ENCODE measurements around the gene PCP4L1.
"Not testable (repeated sequence)": the region's sequence is repeated elsewhere in the genome, so short reads cannot be mapped to it uniquely, and the experiment has no call there.

PCP4L1 gene

GRCh38 chr1:161229896-161230295 lies 28.6 kb upstream of the PCP4L1 start:
- peak; percentile 21 for DNase-seq

GRCh38 chr1:161230762-161231161 lies 27.8 kb upstream of the PCP4L1 start:
- DNase-seq = no peak

GRCh38 chr1:161233102-161233501 lies 25.4 kb upstream of the PCP4L1 start:
- DNase-seq = no peak

GRCh38 chr1:161235957-161236775 lies 22.4 kb upstream of the PCP4L1 start:
- no peak for DNase-seq

DNA sequence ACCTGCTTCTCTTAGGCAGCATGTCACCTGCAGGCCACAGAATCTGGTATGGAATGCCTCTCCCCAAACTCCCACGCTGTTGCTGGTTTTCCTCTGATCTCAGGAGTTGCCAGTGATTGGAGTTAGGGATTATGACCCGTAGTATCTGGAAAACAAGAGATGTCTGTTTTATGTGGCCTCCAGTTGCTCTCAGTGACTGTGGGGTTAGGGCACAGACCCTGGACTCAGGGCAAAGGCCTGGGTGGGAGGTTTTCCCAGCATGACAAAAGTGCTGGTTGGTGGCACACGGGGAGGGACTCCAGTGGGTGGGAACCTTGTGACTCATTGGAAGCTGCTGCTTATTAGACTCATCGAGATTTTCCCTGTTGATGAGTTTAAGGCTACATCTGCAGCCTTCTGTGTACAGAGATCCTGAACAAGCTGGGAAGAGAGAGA lies 20.5 kb upstream of the PCP4L1 start, which contains the start of gene NR1I3:
Gene NR1I3 (minus strand): TSS at position 165 of the 435 bp plus-strand sequence. CDS start 1,638 bp downstream, outside the sequence.
- DNase-seq = no peak

GRCh38 chr1:161241682-161242081 lies 16.9 kb upstream of the PCP4L1 start:
- DNase-seq = no peak

DNA sequence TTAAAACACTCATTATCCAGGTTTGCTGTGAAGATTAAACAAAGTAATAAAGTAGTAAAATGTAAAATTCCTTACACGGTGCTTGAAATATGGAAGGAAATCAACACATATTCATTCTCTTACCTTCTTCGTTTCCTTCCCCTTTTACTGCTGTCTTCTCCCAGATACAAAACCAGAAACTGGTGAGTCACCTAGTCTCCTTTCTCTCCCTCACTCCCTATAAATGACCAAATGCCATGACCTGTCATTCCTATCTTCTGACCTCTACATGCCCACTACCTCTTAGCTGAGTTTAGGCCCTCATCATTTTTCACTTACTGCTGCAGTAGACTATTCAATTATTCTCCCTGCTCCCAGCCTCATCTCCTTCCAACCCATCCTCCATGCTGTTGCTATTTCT lies 16.2 kb upstream of the PCP4L1 start:
- no peak for DNase-seq

DNA sequence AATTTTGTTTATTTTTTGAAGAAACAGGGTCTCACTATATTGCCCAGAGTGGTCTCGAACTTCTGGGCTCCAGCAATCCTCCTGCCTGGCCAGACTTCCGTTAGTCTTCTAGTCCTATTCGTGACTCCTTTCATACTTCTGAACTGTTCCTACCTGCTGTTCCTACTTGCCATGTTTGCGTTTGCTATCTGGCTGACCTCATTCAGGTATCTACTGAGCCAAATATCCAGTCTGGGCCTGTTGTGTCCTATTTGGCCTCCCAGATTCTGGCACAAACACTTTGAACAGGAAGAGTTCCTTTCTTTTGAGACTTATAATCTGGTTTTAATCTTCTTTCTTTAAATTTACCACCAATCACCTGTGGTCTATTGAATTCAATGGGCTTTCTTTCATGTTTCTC lies 13.7 kb upstream of the PCP4L1 start:
- DNase-seq = no peak

DNA sequence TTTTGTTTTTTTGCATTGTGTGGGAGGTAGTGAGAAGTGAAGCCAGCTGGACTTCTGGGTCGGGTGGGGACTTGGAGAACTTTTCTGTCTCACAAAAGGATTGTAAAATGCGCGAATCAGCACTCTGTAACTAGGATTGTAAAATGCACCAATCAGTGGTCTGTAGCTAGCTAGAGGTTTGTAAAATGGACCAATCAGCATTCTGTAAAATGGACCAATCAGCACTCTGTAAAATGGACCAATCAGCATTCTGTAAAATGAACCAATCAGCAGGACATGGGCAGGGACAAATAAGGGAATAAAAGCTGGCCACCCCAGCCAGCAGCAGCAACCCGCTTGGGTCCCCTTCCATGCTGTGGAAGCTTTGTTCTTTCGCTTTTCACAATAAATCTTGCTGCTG lies 8.4 kb upstream of the PCP4L1 start:
- DNase-seq = not testable (repeated sequence)

GRCh38 chr1:161250829-161251228 lies 7.7 kb upstream of the PCP4L1 start:
- DNase-seq = no peak

GRCh38 chr1:161251579-161251978 lies 7.0 kb upstream of the PCP4L1 start:
- no peak for DNase-seq

GRCh38 chr1:161255302-161255701 lies 3.2 kb upstream of the PCP4L1 start:
- not testable (repeated sequence) for DNase-seq

DNA sequence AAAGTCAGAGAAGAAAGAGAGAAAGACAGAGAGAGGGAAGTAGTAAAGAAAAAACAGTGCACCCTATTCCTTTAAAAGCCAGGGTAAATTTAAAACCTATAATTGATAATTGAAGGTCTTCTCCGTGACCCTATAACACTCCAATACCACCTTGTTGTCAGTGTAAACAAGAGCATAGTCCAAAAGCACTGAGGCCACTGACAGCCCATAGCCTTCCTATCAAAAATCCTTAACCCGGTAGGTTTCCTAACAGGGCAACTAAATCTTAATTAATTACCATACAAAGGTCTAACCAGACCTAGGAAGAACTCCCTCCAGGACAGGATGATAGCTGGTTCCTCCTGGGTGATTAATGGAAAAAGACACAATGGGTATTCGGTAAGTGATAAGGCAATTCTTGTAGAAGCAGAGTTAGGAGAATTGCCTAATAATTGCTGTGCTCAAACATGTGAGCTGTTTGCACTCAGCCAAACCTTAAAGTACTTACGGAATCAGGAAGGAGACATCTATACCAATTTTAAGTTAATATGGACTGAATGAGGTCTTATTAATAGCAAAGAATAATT lies 2.5 kb upstream of the PCP4L1 start:
- not testable (repeated sequence) for DNase-seq

DNA sequence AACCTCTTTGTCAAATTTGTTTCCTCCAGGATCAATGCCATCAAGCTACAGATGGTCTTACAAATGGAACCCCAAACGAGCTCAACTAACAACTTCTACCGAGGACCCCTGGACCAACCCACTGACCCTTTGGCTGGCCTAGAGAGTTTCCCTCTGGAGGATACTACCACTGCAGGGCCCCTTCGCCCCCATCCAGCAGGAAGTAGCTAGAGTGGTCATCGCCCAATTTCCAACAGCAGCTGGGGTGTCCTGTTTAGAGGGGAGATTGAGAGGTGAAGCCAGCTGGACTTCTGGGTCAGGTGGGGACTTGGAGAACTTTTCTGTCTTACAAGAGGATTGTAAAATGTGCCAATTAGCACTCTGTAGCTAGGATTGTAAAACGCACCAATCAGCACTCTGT lies 1.4 kb upstream of the PCP4L1 start:
- not testable (repeated sequence) for DNase-seq

DNA sequence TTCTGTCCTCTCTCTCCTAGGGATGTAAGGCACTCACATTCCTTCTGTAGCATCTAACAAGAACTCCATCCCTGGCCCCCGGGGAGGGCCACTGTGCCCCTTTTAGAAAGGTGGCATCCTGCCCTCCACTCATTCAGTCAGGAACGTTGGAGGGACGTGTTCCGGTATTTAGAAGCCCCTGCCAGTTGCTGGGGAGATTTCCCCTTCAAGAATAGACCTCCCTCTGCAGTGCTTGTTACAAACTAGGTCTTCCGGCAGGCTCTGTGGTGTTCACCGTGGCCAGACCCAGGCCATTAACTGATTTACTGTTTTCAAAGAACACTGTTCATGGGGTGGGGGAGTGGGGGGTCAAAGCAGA lies 779 bp downstream of the PCP4L1 start:
- DNase-seq = no peak

- DNase-seq = no peak
These were observed 1.2 kb downstream of the PCP4L1 start for GRCh38 chr1:161259765-161260164.

GRCh38 chr1:161260376-161261260 lies 2.1 kb downstream of the PCP4L1 start:
- no peak for DNase-seq

GRCh38 chr1:161261261-161262235 lies 3.0 kb downstream of the PCP4L1 start:
- DNase-seq = peak; percentile 18

- no peak for DNase-seq
These were observed 6.8 kb downstream of the PCP4L1 start for GRCh38 chr1:161265305-161265704.

DNA sequence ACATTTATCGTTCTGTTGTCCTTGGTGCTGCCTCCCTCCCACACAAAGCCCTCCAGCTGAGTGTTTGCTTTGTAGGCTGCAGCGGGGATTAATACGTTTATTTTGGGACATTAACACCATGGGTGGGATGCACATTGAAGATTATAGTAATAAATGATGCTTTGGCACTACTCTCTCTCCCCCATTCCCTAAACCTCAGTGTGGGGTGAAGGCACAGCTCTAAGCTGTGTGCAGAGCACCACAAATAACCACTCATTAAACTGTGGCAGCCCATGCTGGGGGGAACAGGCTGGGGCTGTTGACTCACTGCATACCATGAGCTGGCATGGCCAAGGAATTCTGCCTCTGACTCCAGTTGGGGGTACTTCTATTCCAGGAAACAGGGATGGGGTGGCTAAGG lies 7.7 kb downstream of the PCP4L1 start:
- peak; percentile 80 for DNase-seq

GRCh38 chr1:161266836-161267235 lies 8.3 kb downstream of the PCP4L1 start:
- no peak for DNase-seq

GRCh38 chr1:161267321-161267720 lies 8.8 kb downstream of the PCP4L1 start:
- DNase-seq = no peak
